ENCODE data around the gene EPSTI1.

Gene EPSTI1

GRCh38 chr13:42985312-42986175 lies 6.5 kb downstream of the EPSTI1 start:
- Histone ChIP-seq H4K12ac (ENCODE audit: low read depth, low read length) (no peak overlapping the region), H4K91ac (ENCODE audit: low read depth, low read length) (peak overlapping the region; percentile 40), H3K4ac (ENCODE audit: low read depth, low read length) (peak overlapping the region; percentile 22), H3K27me3 (ENCODE audit: insufficient read depth, low read length) (no peaks in the 10 kb centered on the region), H3K9me3 (ENCODE audit: insufficient read depth, low read depth, low read length) (no peaks in the 10 kb centered on the region), H3K18ac (ENCODE audit: low read length) (peak overlapping the region; percentile 82), H3K27ac (ENCODE audit: low read depth, low read length) (peak overlapping the region; percentile 0), H3K4me3 (ENCODE audit: low read depth, low read length) (no peak overlapping the region), H3K79me2 (ENCODE audit: control insufficient read depth, insufficient read depth, low read length, poor library complexity) (peaks cover 2% of the 10 kb centered on the region), H3K4me1 (ENCODE audit: control insufficient read depth in 1 of 2, insufficient read depth in 2 of 2, low read length in 2 of 2) (peaks cover 5 to 14% of the 10 kb centered on the region in 2 experiments), H3K9ac (ENCODE audit: low read length) (no peak overlapping the region), H2AK5ac (ENCODE audit: low read length) (peak overlapping the region; percentile 77), H3K14ac (ENCODE audit: low read length) (peak overlapping the region; percentile 43), H3K36me3 (ENCODE audit: control insufficient read depth in 1 of 2, insufficient read depth in 2 of 2, low read length in 2 of 2) (no peaks in the 10 kb centered on the region), H2AFZ (ENCODE audit: insufficient read depth, low read length, poor library complexity) (no peak overlapping the region), H3K23ac (ENCODE audit: low read length) (no peak overlapping the region), H3K79me1 (ENCODE audit: low read length) (peaks cover 22% of the 10 kb centered on the region), H4K8ac (ENCODE audit: low read depth, low read length) (peak overlapping the region; percentile 37), H2BK12ac (ENCODE audit: low read length) (peak overlapping the region; percentile 68), H2BK5ac (ENCODE audit: low read depth, low read length, poor library complexity) (peak overlapping the region; percentile 3), H3K4me2 (ENCODE audit: low read length) (no peak overlapping the region), H2BK120ac (ENCODE audit: insufficient read depth, low read length, poor library complexity) (peak overlapping the region; percentile 74)
- WGBS (ENCODE audit: extremely low coverage, insufficient coverage, insufficient read length), result no CpG with 5 or more reads among the region's 8 CpGs
- DNase-seq, result no peak

- no peaks in the 10 kb centered on the region for H3K36me3 ChIP-seq (ENCODE audit: control insufficient read depth in 1 of 2, insufficient read depth in 2 of 2, low read length in 2 of 2)
- no peak overlapping the region for H2BK5ac ChIP-seq (ENCODE audit: low read depth, low read length, poor library complexity)
- no peak overlapping the region for H4K12ac ChIP-seq (ENCODE audit: low read depth, low read length)
- H4K8ac ChIP-seq (ENCODE audit: low read depth, low read length), result no peak overlapping the region
- no peak overlapping the region for H4K91ac ChIP-seq (ENCODE audit: low read depth, low read length)
- no peak overlapping the region for H3K4ac ChIP-seq (ENCODE audit: low read depth, low read length)
- WGBS (ENCODE audit: extremely low coverage, insufficient coverage, insufficient read length), result no CpG with 5 or more reads among the region's 1 CpG
- H3K79me2 ChIP-seq (ENCODE audit: control insufficient read depth, insufficient read depth, low read length, poor library complexity), result peaks cover 2% of the 10 kb centered on the region
- H2BK120ac ChIP-seq (ENCODE audit: insufficient read depth, low read length, poor library complexity), result no peak overlapping the region
- no peak overlapping the region for H3K14ac ChIP-seq (ENCODE audit: low read length)
- H3K79me1 ChIP-seq (ENCODE audit: low read length), result peaks cover 25% of the 10 kb centered on the region
- no peak overlapping the region for H2BK12ac ChIP-seq (ENCODE audit: low read length)
- no peak for DNase-seq
- no peak overlapping the region for H2AK5ac ChIP-seq (ENCODE audit: low read length)
- H3K27me3 ChIP-seq (ENCODE audit: insufficient read depth, low read length), result no peaks in the 10 kb centered on the region
- peaks cover 5 to 17% of the 10 kb centered on the region in 2 experiments for H3K4me1 ChIP-seq (ENCODE audit: control insufficient read depth in 1 of 2, insufficient read depth in 2 of 2, low read length in 2 of 2)
- no peak overlapping the region for H3K23ac ChIP-seq (ENCODE audit: low read length)
- H3K9me3 ChIP-seq (ENCODE audit: insufficient read depth, low read depth, low read length), result no peaks in the 10 kb centered on the region
- H2AFZ ChIP-seq (ENCODE audit: insufficient read depth, low read length, poor library complexity), result no peak overlapping the region
- H3K4me2 ChIP-seq (ENCODE audit: low read length), result no peak overlapping the region
- no peak overlapping the region for H3K4me3 ChIP-seq (ENCODE audit: low read depth, low read length)
- H3K18ac ChIP-seq (ENCODE audit: low read length), result no peak overlapping the region
- no peak overlapping the region for H3K9ac ChIP-seq (ENCODE audit: low read length)
- no peak overlapping the region for H3K27ac ChIP-seq (ENCODE audit: low read depth, low read length)
Measured at GRCh38 chr13:42984691-42985090, 7.3 kb downstream of the EPSTI1 start.

GRCh38 chr13:42984026-42984425 lies 8.0 kb downstream of the EPSTI1 start:
- H3K27ac ChIP-seq (ENCODE audit: low read depth, low read length), result no peak overlapping the region
- no peak overlapping the region for H4K12ac ChIP-seq (ENCODE audit: low read depth, low read length)
- no peaks in the 10 kb centered on the region for H3K9me3 ChIP-seq (ENCODE audit: insufficient read depth, low read depth, low read length)
- no peak overlapping the region for H3K4me2 ChIP-seq (ENCODE audit: low read length)
- peaks cover 27% of the 10 kb centered on the region for H3K79me1 ChIP-seq (ENCODE audit: low read length)
- H3K14ac ChIP-seq (ENCODE audit: low read length), result no peak overlapping the region
- no peak overlapping the region for H3K18ac ChIP-seq (ENCODE audit: low read length)
- peaks cover 2% of the 10 kb centered on the region for H3K79me2 ChIP-seq (ENCODE audit: control insufficient read depth, insufficient read depth, low read length, poor library complexity)
- peaks cover 5 to 17% of the 10 kb centered on the region in 2 experiments for H3K4me1 ChIP-seq (ENCODE audit: control insufficient read depth in 1 of 2, insufficient read depth in 2 of 2, low read length in 2 of 2)
- no peak overlapping the region for H4K8ac ChIP-seq (ENCODE audit: low read depth, low read length)
- H2AK5ac ChIP-seq (ENCODE audit: low read length), result no peak overlapping the region
- H3K23ac ChIP-seq (ENCODE audit: low read length), result no peak overlapping the region
- no peak overlapping the region for H2AFZ ChIP-seq (ENCODE audit: insufficient read depth, low read length, poor library complexity)
- H2BK5ac ChIP-seq (ENCODE audit: low read depth, low read length, poor library complexity), result no peak overlapping the region
- H3K27me3 ChIP-seq (ENCODE audit: insufficient read depth, low read length), result no peaks in the 10 kb centered on the region
- no peak overlapping the region for H3K4ac ChIP-seq (ENCODE audit: low read depth, low read length)
- no peak overlapping the region for H2BK120ac ChIP-seq (ENCODE audit: insufficient read depth, low read length, poor library complexity)
- DNase-seq, result no peak
- no peak overlapping the region for H4K91ac ChIP-seq (ENCODE audit: low read depth, low read length)
- no peaks in the 10 kb centered on the region for H3K36me3 ChIP-seq (ENCODE audit: control insufficient read depth in 1 of 2, insufficient read depth in 2 of 2, low read length in 2 of 2)
- no peak overlapping the region for H3K4me3 ChIP-seq (ENCODE audit: low read depth, low read length)
- H2BK12ac ChIP-seq (ENCODE audit: low read length), result no peak overlapping the region
- H3K9ac ChIP-seq (ENCODE audit: low read length), result no peak overlapping the region

GRCh38 chr13:42981853-42982252 lies 10.2 kb downstream of the EPSTI1 start:
- H3K9ac ChIP-seq (ENCODE audit: low read length), result no peak overlapping the region
- no peak overlapping the region for H3K14ac ChIP-seq (ENCODE audit: low read length)
- no peak overlapping the region for H2AFZ ChIP-seq (ENCODE audit: insufficient read depth, low read length, poor library complexity)
- H3K79me1 ChIP-seq (ENCODE audit: low read length), result peaks cover 24% of the 10 kb centered on the region
- H2AK5ac ChIP-seq (ENCODE audit: low read length), result no peak overlapping the region
- H2BK12ac ChIP-seq (ENCODE audit: low read length), result no peak overlapping the region
- H3K23ac ChIP-seq (ENCODE audit: low read length), result no peak overlapping the region
- H3K27me3 ChIP-seq (ENCODE audit: insufficient read depth, low read length), result no peaks in the 10 kb centered on the region
- WGBS (ENCODE audit: extremely low coverage, insufficient coverage, insufficient read length), result no CpG with 5 or more reads among the region's 1 CpG
- H3K4ac ChIP-seq (ENCODE audit: low read depth, low read length), result no peak overlapping the region
- no peak overlapping the region for H3K4me3 ChIP-seq (ENCODE audit: low read depth, low read length)
- H4K91ac ChIP-seq (ENCODE audit: low read depth, low read length), result peak overlapping the region; percentile 96
- peaks cover 2% of the 10 kb centered on the region for H3K79me2 ChIP-seq (ENCODE audit: control insufficient read depth, insufficient read depth, low read length, poor library complexity)
- no peak overlapping the region for H4K12ac ChIP-seq (ENCODE audit: low read depth, low read length)
- peaks cover 5 to 17% of the 10 kb centered on the region in 2 experiments for H3K4me1 ChIP-seq (ENCODE audit: control insufficient read depth in 1 of 2, insufficient read depth in 2 of 2, low read length in 2 of 2)
- H3K4me2 ChIP-seq (ENCODE audit: low read length), result peak overlapping the region; percentile 30
- H3K27ac ChIP-seq (ENCODE audit: low read depth, low read length), result peak overlapping the region; percentile 98
- no peak overlapping the region for H3K18ac ChIP-seq (ENCODE audit: low read length)
- peak overlapping the region; percentile 98 for H2BK120ac ChIP-seq (ENCODE audit: insufficient read depth, low read length, poor library complexity)
- no peaks in the 10 kb centered on the region for H3K36me3 ChIP-seq (ENCODE audit: control insufficient read depth in 1 of 2, insufficient read depth in 2 of 2, low read length in 2 of 2)
- H3K9me3 ChIP-seq (ENCODE audit: insufficient read depth, low read depth, low read length), result no peaks in the 10 kb centered on the region
- peak; percentile 94 to 95 for DNase-seq
- no peak overlapping the region for H4K8ac ChIP-seq (ENCODE audit: low read depth, low read length)
- H2BK5ac ChIP-seq (ENCODE audit: low read depth, low read length, poor library complexity), result peak overlapping the region; percentile 100

Measured in trophoblast cell (in vitro differentiated cells and primary cell).